ENCODE results near the gene PRSS56. TPM values are rescaled to one million over a fixed set of nuclear protein-coding genes. Genes with fewer than 3 reads are reported as not detected.
A peak's percentile ranks its signal among the peaks of the same experiment; 100 is the strongest.

PRSS56 gene
- total RNA-seq, 1 experiment from 2014 or later: not detected

DNA sequence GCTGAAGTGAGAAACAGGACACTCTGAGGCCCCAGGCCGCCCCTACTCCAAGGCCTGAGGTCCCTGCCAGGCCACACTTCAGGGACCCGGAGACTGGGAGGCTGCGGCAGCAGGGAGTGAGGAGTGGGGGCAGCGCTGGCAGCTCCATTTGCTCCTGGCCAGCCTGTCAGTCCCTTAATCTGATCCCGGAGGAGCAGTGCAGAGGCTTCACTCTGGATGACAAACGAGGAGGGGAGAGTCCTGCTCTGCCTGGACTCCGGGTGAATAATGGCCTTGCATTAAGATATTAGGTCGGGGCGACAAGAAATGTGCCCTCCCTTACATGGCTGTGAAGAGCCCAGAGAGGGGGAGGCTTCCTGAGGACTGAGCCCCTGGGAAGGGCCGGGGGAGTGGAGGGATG is 14.3 kb upstream of the PRSS56 start:
- H3K27ac Mint-ChIP-seq (ENCODE audit: unreplicated experiment): no peak overlapping the region
- TF ChIP-seq, protein P1, sequence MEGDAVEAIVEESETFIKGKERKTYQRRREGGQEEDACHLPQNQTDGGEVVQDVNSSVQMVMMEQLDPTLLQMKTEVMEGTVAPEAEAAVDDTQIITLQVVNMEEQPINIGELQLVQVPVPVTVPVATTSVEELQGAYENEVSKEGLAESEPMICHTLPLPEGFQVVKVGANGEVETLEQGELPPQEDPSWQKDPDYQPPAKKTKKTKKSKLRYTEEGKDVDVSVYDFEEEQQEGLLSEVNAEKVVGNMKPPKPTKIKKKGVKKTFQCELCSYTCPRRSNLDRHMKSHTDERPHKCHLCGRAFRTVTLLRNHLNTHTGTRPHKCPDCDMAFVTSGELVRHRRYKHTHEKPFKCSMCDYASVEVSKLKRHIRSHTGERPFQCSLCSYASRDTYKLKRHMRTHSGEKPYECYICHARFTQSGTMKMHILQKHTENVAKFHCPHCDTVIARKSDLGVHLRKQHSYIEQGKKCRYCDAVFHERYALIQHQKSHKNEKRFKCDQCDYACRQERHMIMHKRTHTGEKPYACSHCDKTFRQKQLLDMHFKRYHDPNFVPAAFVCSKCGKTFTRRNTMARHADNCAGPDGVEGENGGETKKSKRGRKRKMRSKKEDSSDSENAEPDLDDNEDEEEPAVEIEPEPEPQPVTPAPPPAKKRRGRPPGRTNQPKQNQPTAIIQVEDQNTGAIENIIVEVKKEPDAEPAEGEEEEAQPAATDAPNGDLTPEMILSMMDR (IDR thresholded peaks at IDR 0.05; ENCODE audit: insufficient read depth in 1 of 2, low read depth in 1 of 2, low read length in 1 of 2, severe bottlenecking in 1 of 2, unreplicated experiment in 1 of 2): no peak
- H3K9me3 ChIP-seq: no peaks in the 10 kb centered on the region
- BruUV-seq (replicated peaks): no TSS peak
- H3K4me3 Mint-ChIP-seq (ENCODE audit: unreplicated experiment): no peak overlapping the region
- H3K9me3 Mint-ChIP-seq (ENCODE audit: unreplicated experiment): no peaks in the 10 kb centered on the region
- H3K36me3 ChIP-seq (ENCODE audit: control insufficient read depth, insufficient read depth, low read length): no peaks in the 10 kb centered on the region
- ChIA-PET POLR2A (no interaction called here), CTCF (no interaction called here)
- no peaks in the 10 kb centered on the region for H3K27me3 ChIP-seq (replicated peaks; ENCODE audit: control insufficient read depth, insufficient read depth, low read length)
- H3K36me3 Mint-ChIP-seq (ENCODE audit: insufficient read depth, unreplicated experiment): no peaks in the 10 kb centered on the region
- H3K4me1 Mint-ChIP-seq (ENCODE audit: low read depth, unreplicated experiment): no peaks in the 10 kb centered on the region
- DNase-seq: no peak
- no peaks in the 10 kb centered on the region for H3K27me3 Mint-ChIP-seq (ENCODE audit: insufficient read depth, unreplicated experiment)
- no peaks in the 10 kb centered on the region for H3K4me1 ChIP-seq
- intact Hi-C loops (cut with micrococcal nuclease; ENCODE audit: unreplicated experiment): no loop called here
- no peak overlapping the region for H3K4me3 ChIP-seq (ENCODE audit: low read depth, low read length)

DNA sequence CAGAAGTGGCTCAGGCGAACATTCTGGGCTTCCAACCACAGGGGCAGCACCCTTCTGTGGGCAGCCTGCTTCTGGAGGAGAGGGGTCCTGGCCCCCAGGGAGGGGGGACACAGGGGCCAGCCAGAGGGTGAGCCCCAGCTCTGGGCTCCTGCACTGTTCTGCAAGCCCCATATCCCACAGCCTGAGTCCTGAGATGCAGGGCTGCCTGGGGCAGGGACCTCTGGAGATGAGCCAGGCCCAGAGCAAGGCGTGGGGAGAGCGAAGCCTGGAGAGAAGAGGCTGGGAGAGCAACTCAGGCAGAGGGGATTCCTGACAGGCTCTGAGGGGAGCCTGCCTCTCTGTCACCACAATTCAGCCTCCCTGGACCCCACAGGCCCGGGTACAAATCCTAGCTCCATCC is 13.5 kb upstream of the PRSS56 start:
- TF ChIP-seq, protein P1 (IDR thresholded peaks at IDR 0.05; ENCODE audit: insufficient read depth in 1 of 2, low read depth in 1 of 2, low read length in 1 of 2, severe bottlenecking in 1 of 2, unreplicated experiment in 1 of 2): no peak
- Histone ChIP-seq H3K4me1 (no peaks in the 10 kb centered on the region), H3K9me3 (no peaks in the 10 kb centered on the region), H3K4me3 (ENCODE audit: low read depth, low read length) (no peak overlapping the region), H3K36me3 (ENCODE audit: control insufficient read depth, insufficient read depth, low read length) (no peaks in the 10 kb centered on the region), H3K27me3 (replicated peaks; ENCODE audit: control insufficient read depth, insufficient read depth, low read length) (no peaks in the 10 kb centered on the region)
- DNase-seq: no peak
- Mint-ChIP-seq H3K9me3 (ENCODE audit: unreplicated experiment) (no peaks in the 10 kb centered on the region), H3K27ac (ENCODE audit: unreplicated experiment) (no peak overlapping the region), H3K4me1 (ENCODE audit: low read depth, unreplicated experiment) (no peaks in the 10 kb centered on the region), H3K4me3 (ENCODE audit: unreplicated experiment) (no peak overlapping the region), H3K27me3 (ENCODE audit: insufficient read depth, unreplicated experiment) (no peaks in the 10 kb centered on the region), H3K36me3 (ENCODE audit: insufficient read depth, unreplicated experiment) (no peaks in the 10 kb centered on the region)
- intact Hi-C loops (cut with micrococcal nuclease; ENCODE audit: unreplicated experiment): no loop called here
- CTCF ChIA-PET: no interaction called here
- POLR2A ChIA-PET: no interaction called here
- no TSS peak for BruUV-seq (replicated peaks)

DNA sequence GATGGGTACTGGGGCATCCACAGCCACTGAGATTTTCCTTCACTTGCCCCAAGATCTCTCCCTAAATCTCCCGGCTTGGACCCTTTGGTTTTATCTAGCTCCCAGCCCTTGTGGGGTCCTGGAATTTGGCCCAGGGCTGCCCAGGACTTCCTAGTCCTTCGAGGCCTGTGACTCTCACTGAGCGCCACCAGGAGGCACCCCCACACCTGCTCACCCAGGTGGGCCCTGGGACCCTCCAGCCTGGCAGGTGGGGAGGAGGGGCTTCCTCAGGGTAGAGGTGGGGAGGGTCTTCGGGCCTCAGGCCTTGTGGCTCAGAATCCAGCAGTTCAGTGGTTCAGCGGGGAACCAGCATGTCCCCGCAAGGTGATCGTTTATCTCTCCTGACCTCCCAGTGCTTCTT is 11.9 kb upstream of the PRSS56 start:
- no TSS peak for BruUV-seq (replicated peaks)
- no peaks in the 10 kb centered on the region for H3K4me1 Mint-ChIP-seq (ENCODE audit: low read depth, unreplicated experiment)

More for the DNA sequence above, 11.9 kb upstream of the PRSS56 start:
- Mint-ChIP-seq H3K4me3 (ENCODE audit: unreplicated experiment) (no peak overlapping the region), H3K9me3 (ENCODE audit: unreplicated experiment) (no peaks in the 10 kb centered on the region), H3K36me3 (ENCODE audit: insufficient read depth, unreplicated experiment) (no peaks in the 10 kb centered on the region), H3K27me3 (ENCODE audit: insufficient read depth, unreplicated experiment) (no peaks in the 10 kb centered on the region), H3K27ac (ENCODE audit: unreplicated experiment) (no peak overlapping the region)
- TF ChIP-seq, protein P1 (IDR thresholded peaks at IDR 0.05; ENCODE audit: insufficient read depth in 1 of 2, low read depth in 1 of 2, low read length in 1 of 2, severe bottlenecking in 1 of 2, unreplicated experiment in 1 of 2): peak in 1 of 2 experiments; percentile 11
- DNase-seq: no peak
- H3K9me3 ChIP-seq: no peaks in the 10 kb centered on the region
- H3K27me3 ChIP-seq (replicated peaks; ENCODE audit: control insufficient read depth, insufficient read depth, low read length): no peaks in the 10 kb centered on the region
- ChIA-PET CTCF (no interaction called here), POLR2A (no interaction called here)
- H3K36me3 ChIP-seq (ENCODE audit: control insufficient read depth, insufficient read depth, low read length): no peaks in the 10 kb centered on the region
- H3K4me3 ChIP-seq (ENCODE audit: low read depth, low read length): no peak overlapping the region
- intact Hi-C loops (cut with micrococcal nuclease; ENCODE audit: unreplicated experiment): no loop called here
- H3K4me1 ChIP-seq: no peaks in the 10 kb centered on the region

All from Caco-2 (cell line).